ENCODE results near the gene ASB4.

GRCh38 chr7:95589766-95590165 lies 104.0 kb downstream of the ASB4 start:
- TF ChIP-seq POLR2A (IDR thresholded peaks at IDR 0.05; ENCODE audit: low read length): no peak
- TF ChIP-seq GATA1 (IDR thresholded peaks at IDR 0.05; ENCODE audit: low read depth, low read length): no peak
